H1 (cell line): ENCODE measurements around the gene CRISPLD2. TPM values are rescaled to one million over a fixed set of nuclear protein-coding genes. Genes with fewer than 3 reads are reported as not detected.
A peak's percentile ranks its signal among the peaks of the same experiment; 100 is the strongest.

Experiments used
- CTCF ChIA-PET: fragments of 300-600 bp; sonication (Branson Sonifier 250); formaldehyde crosslinking; loops from one replicate; lab custom pipeline; 2021; ENCODE audit not compliant: partially characterized antibody; lab: Charles Lee
- POLR2A ChIA-PET: fragments of 300-600 bp; sonication (Branson Sonifier 250); formaldehyde crosslinking; loops from one replicate; lab custom pipeline; 2021; ENCODE audit warnings: inconsistent platforms; ENCODE audit not compliant: partially characterized antibody; lab: Charles Lee
- DNase-seq, 2 experiments: peaks; one replicate each; pipeline versions ENCODE4 v3.0.0 to v3.0.0-alpha.2; 2010 to 2022; ENCODE audit warnings: low spot score in 2 of 2, low read depth in 1 of 2, mixed read lengths in 1 of 2
- FAIRE-seq: peaks from 2 replicates; lab custom pipeline; 2011; peaks lifted over from hg19 to GRCh38; lab: Jason Lieb, UNC
- H2AFZ ChIP-seq: 2 replicates; pipeline ENCODE4 v1.8.1; 2012; ENCODE audit warnings: low read length, inconsistent platforms
- H2AK5ac ChIP-seq: 2 replicates; pipeline ENCODE4 v1.6.1; 2013; ENCODE audit warnings: low read depth, low read length
- H2BK120ac ChIP-seq: replicated peaks from 2 replicates; pipeline ENCODE3; 2013; ENCODE audit warnings: low read depth, low read length, inconsistent platforms
- H2BK12ac ChIP-seq: 2 replicates; pipeline ENCODE4 v1.6.1; 2013; ENCODE audit warnings: low read depth, low read length
- H2BK15ac ChIP-seq: 2 replicates; pipeline ENCODE4 v1.6.1; 2013; ENCODE audit warnings: low read length
- H2BK20ac ChIP-seq: 2 replicates; pipeline ENCODE4 v1.6.1; 2013; ENCODE audit warnings: low read length
- H2BK5ac ChIP-seq: 2 replicates; pipeline ENCODE4 v1.6.1; 2013; ENCODE audit warnings: low read depth, low read length
- H3K14ac ChIP-seq: 2 replicates; pipeline ENCODE4 v1.6.1; 2013; ENCODE audit warnings: inconsistent platforms; ENCODE audit not compliant: insufficient read length
- H3K18ac ChIP-seq: 2 replicates; pipeline ENCODE4 v1.6.1; 2013; ENCODE audit warnings: low read length; ENCODE audit errors: extremely low read depth
- H3K23ac ChIP-seq: 2 replicates; pipeline ENCODE4 v1.6.1; 2013; ENCODE audit warnings: inconsistent platforms; ENCODE audit not compliant: insufficient read length
- H3K23me2 ChIP-seq: 2 replicates; pipeline ENCODE4 v1.6.1; 2013; ENCODE audit warnings: low read depth, low read length
- H3K27ac ChIP-seq: 2 replicates; pipeline ENCODE4 v1.6.1; 2011; ENCODE audit warnings: low read depth, low read length, inconsistent platforms
- H3K27me3 ChIP-seq, 4 experiments: replicated peaks in 1 of 4; 1 replicate in 1 of 4; 2 replicates in 3 of 4; pipeline versions ENCODE4 v1.6.1 to v1.8.1; 2011 to 2013; ENCODE audit warnings: low read length in 3 of 4, mild to moderate bottlenecking in 3 of 4, inconsistent platforms in 2 of 4, mixed read lengths in 2 of 4, moderate library complexity in 1 of 4; ENCODE audit not compliant: control insufficient read depth in 3 of 4, insufficient read depth in 3 of 4; ENCODE audit errors: extremely low read depth in 1 of 4
- H3K36me3 ChIP-seq, 4 experiments: 2 replicates each; pipeline versions ENCODE4 v1.6.1 to v1.8.1; 2011 to 2013; ENCODE audit warnings: mild to moderate bottlenecking in 4 of 4, low read length in 3 of 4, moderate library complexity in 2 of 4, control low read depth in 1 of 4, inconsistent platforms in 1 of 4; ENCODE audit not compliant: insufficient read depth in 4 of 4, control insufficient read depth in 2 of 4
- H3K4ac ChIP-seq: replicated peaks from 2 replicates; pipeline ENCODE3; 2013; ENCODE audit warnings: low read length, low read depth, mixed read lengths, inconsistent platforms; ENCODE audit not compliant: insufficient read length
- H3K4me1 ChIP-seq, 4 experiments: replicated peaks in 1 of 4; 1 replicate in 1 of 4; 2 replicates in 3 of 4; pipeline versions ENCODE4 v1.6.1 to v1.8.1; 2011 to 2013; ENCODE audit warnings: low read length in 3 of 4, inconsistent platforms in 2 of 4, mixed read lengths in 1 of 4; ENCODE audit not compliant: insufficient read depth in 4 of 4, control insufficient read depth in 3 of 4
- H3K4me2 ChIP-seq, 2 experiments: 2 replicates each; pipeline versions ENCODE4 v1.6.1 to v1.8.1; 2011 to 2013; ENCODE audit warnings: low read depth in 2 of 2, low read length in 2 of 2, control low read depth in 1 of 2, inconsistent platforms in 1 of 2, mild to moderate bottlenecking in 1 of 2; ENCODE audit not compliant: insufficient read depth in 1 of 2
- H3K4me3 ChIP-seq, 4 experiments: fragments of 200-600, 300-600 bp in 1 of 4; sonication (generic), shearing (Covaris generic), sonication (Bioruptor Twin) in 1 of 4; 2 replicates each; pipeline versions ENCODE4 v1.5.1 to v1.8.1; 2011 to 2016; ENCODE audit warnings: low read length in 4 of 4, low read depth in 3 of 4, control low read depth in 2 of 4, inconsistent platforms in 2 of 4, mild to moderate bottlenecking in 2 of 4, mixed read lengths in 1 of 4, moderate library complexity in 1 of 4; ENCODE audit not compliant: insufficient read depth in 2 of 4; ENCODE audit errors: extremely low read depth in 1 of 4
- H3K56ac ChIP-seq: replicated peaks from 2 replicates; pipeline ENCODE3; 2013; ENCODE audit warnings: low read depth, mild to moderate bottlenecking, mixed read lengths, low read length, inconsistent platforms; ENCODE audit not compliant: insufficient read length
- H3K79me1 ChIP-seq: 2 replicates; pipeline ENCODE4 v1.6.1; 2013; ENCODE audit warnings: low read depth, low read length, control low read depth
- H3K79me2 ChIP-seq, 2 experiments: 2 replicates each; pipeline versions ENCODE4 v1.6.1 to v1.8.1; 2012 to 2013; ENCODE audit warnings: low read length in 2 of 2, mild to moderate bottlenecking in 2 of 2, inconsistent platforms in 1 of 2; ENCODE audit not compliant: insufficient read depth in 2 of 2, control insufficient read depth in 1 of 2
- H3K9ac ChIP-seq, 4 experiments: replicated peaks in 1 of 4; 1 replicate in 1 of 4; 2 replicates in 3 of 4; pipeline versions ENCODE4 v1.6.1 to v1.8.1; 2011 to 2013; ENCODE audit warnings: low read depth in 3 of 4, low read length in 3 of 4, control low read depth in 2 of 4, mild to moderate bottlenecking in 2 of 4, moderate library complexity in 2 of 4, inconsistent platforms in 1 of 4; ENCODE audit errors: extremely low read depth in 1 of 4
- H3K9me3 ChIP-seq, 2 experiments: 2 replicates each; pipeline versions ENCODE4 v1.6.1 to v1.8.1; 2012 to 2013; ENCODE audit warnings: mild to moderate bottlenecking in 2 of 2, moderate library complexity in 2 of 2, control low read depth in 1 of 2, inconsistent platforms in 1 of 2, low read depth in 1 of 2, low read length in 1 of 2, mixed read lengths in 1 of 2; ENCODE audit not compliant: insufficient read depth in 2 of 2
- H4K20me1 ChIP-seq, 2 experiments: replicated peaks in 1 of 2; 2 replicates each; pipeline versions ENCODE3 to v1.8.1; 2011 to 2013; ENCODE audit warnings: inconsistent platforms in 2 of 2, low read length in 2 of 2, mild to moderate bottlenecking in 1 of 2; ENCODE audit not compliant: insufficient read depth in 2 of 2, control insufficient read depth in 1 of 2
- H4K5ac ChIP-seq: 2 replicates; pipeline ENCODE4 v1.6.1; 2013; ENCODE audit warnings: low read length, low read depth, mixed read lengths, inconsistent platforms; ENCODE audit not compliant: insufficient read length
- H4K8ac ChIP-seq: 2 replicates; pipeline ENCODE4 v1.8.0; 2013; ENCODE audit warnings: mild to moderate bottlenecking, moderate library complexity, low read length, inconsistent platforms; ENCODE audit not compliant: insufficient read depth; ENCODE audit errors: extremely low read depth
- H4K91ac ChIP-seq: replicated peaks from 2 replicates; pipeline ENCODE3; 2013; ENCODE audit warnings: low read length, mixed read lengths, inconsistent platforms; ENCODE audit not compliant: insufficient read length
- SIRT6 ChIP-seq: IDR thresholded peaks from one replicate; pipeline ENCODE4 v1.7.1; 2012; ENCODE audit warnings: low read length, inconsistent platforms
- ZNF274 ChIP-seq: IDR thresholded peaks from 2 replicates; pipeline ENCODE4 v1.7.0; 2012; ENCODE audit warnings: low read length, borderline replicate concordance; ENCODE audit errors: extremely low read depth
- WGBS, 2 experiments: shearing (Covaris generic) in 1 of 2; methylation state at CpG; one replicate each; pipeline versions ENCODE4 v1.1.6 to v1.1.7; 2013 to 2015; ENCODE audit warnings: low lambda C conversion rate in 2 of 2, mixed read lengths in 2 of 2, inconsistent platforms in 1 of 2, low coverage in 1 of 2, missing lambda C conversion rate in 1 of 2; ENCODE audit not compliant: insufficient replicate concordance in 2 of 2, insufficient coverage in 1 of 2, insufficient read length in 1 of 2; ENCODE audit errors: extremely low coverage in 1 of 2, missing lambda C conversion rate in 1 of 2; 5-methylcytosine and 5-hydroxymethylcytosine counted together
- polyA plus RNA-seq, 7 experiments: library from polyadenylated mRNA; depleted of rRNA in 3 of 7; stranded (reverse) in 5 of 7; unstranded in 2 of 7; fragments of >200 nt in 5 of 7; fragments of 200-250 nt in 2 of 7; gene quantifications; 1 replicate in 5 of 7; 2 replicates in 1 of 7; 4 replicates in 1 of 7; pipeline versions ENCODE4 v1.2.1 to v1.2.3, GENCODE V29; 2011 to 2013; ENCODE audit warnings: missing spikeins in 2 of 7, mixed read lengths in 2 of 7
- total RNA-seq: library from RNA; stranded (reverse); fragmentation: NEBNext Ultra II Directional; extraction: Animal tissue kit (Norgen Biotek cat#: 25700); gene quantifications from 2 replicates; pipeline ENCODE4 v1.2.1, GENCODE V29; 2021

CRISPLD2 gene
- total and polyA plus RNA-seq, 2 of the 8 experiments (the other 6 are each of a cell fraction or from before 2014, with no cell fraction given): 2.7 to 5.1 TPM

- H4K8ac ChIP-seq: no peak overlapping the region
- no peak overlapping the region for H3K23ac ChIP-seq
- H3K4me2 ChIP-seq: no peak overlapping the region
- no peak overlapping the region for H3K27ac ChIP-seq
- H4K20me1 ChIP-seq: no peaks in the 10 kb centered on the region
- peak overlapping the region; percentile 48 for H3K56ac ChIP-seq
- H2BK120ac ChIP-seq: no peak overlapping the region
- no peak overlapping the region for H3K18ac ChIP-seq
- no peak overlapping the region for H2AFZ ChIP-seq
- no peaks in the 10 kb centered on the region for H3K4me1 ChIP-seq
- H3K4ac ChIP-seq: no peak overlapping the region
- ChIA-PET CTCF (interaction anchor here (0.7 to 7.9 kb wide), 7 partner anchors 8 to 195 kb away, joined by 4 to 169 read pairs (median 38); no protein-coding TSS in a partner anchor), POLR2A (no interaction called here)
- H2BK12ac ChIP-seq: peak overlapping the region; percentile 60; the same call in 1 of the 2 replicates
- TF ChIP-seq ZNF274: no peak
- TF ChIP-seq SIRT6: no peak
- no peak overlapping the region for H3K14ac ChIP-seq
- WGBS, 2 experiments: 75% methylated on average over 10 of the region's 10 CpGs; no CpG with 5 or more reads in 1 of the 2 experiments
- FAIRE-seq: no peak
- H3K23me2 ChIP-seq: peaks cover 9% of the 10 kb centered on the region
- no peaks in the 10 kb centered on the region for H3K79me1 ChIP-seq
- peak overlapping the region; percentile 95; the same call in 1 of the 2 replicates for H2BK15ac ChIP-seq
- 0 out of 2 replicates have a peak overlapping the region, but pooled peaks have one; percentile 24 for H2BK5ac ChIP-seq
- DNase-seq: no peak
- H3K9ac ChIP-seq: no peak overlapping the region; a peak in 1 of 7 replicates
- H3K27me3 ChIP-seq: peaks cover 0 to 2% (median 0%) of the 10 kb centered on the region in 4 experiments; a peak in 1 of 7 replicates
- no peak overlapping the region for H4K91ac ChIP-seq
- 0 out of 2 replicates have a peak overlapping the region, but pooled peaks have one; percentile 43 for H2BK20ac ChIP-seq
- H2AK5ac ChIP-seq: peak overlapping the region; percentile 24; the same call in 1 of the 2 replicates
- H3K9me3 ChIP-seq: no peaks in the 10 kb centered on the region; a peak in 1 of 4 replicates
- H3K79me2 ChIP-seq: no peaks in the 10 kb centered on the region
- H3K4me3 ChIP-seq: no peak overlapping the region
- H4K5ac ChIP-seq: no peak overlapping the region
- no peaks in the 10 kb centered on the region for H3K36me3 ChIP-seq
Measured at GRCh38 chr16:84948851-84949610, 129.2 kb downstream of the CRISPLD2 start.
